ENCODE measurements around the gene DOCK7.

DNA sequence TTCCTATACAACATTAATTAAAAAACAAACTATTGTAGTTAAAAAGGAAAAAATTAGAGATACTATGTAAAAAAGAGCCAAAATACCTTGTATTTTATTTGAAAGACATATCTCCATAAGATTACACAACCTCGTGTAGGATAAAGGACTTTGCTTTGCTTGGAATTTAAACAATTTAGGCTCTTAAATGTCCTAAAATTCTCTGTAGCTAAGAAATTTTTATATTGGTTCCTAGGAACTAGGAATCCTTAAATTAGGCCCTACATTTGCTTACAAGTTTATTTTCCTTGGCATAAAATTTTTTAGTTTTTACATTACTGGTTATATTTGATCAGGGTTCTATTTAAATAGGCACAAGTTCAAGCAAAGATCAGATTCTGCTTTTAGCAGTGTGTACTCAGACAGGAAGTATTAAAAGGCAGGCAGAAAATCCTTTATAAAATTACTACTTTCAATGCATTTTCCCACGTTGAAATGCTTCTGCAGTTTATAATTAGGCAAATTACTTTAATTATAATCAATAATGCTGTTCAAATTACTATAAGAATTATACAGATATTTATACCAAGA lies 94.3 kb downstream of the DOCK7 start:
- TF ChIP-seq POLR2A (IDR thresholded peaks at IDR 0.05; ENCODE audit: low read length) (no peak), GATA1 (IDR thresholded peaks at IDR 0.05; ENCODE audit: low read depth, low read length) (no peak)

Data from erythroblast (primary cell).